ENCODE measurements around the gene KDM8.

- TF ChIP-seq CTCF (conservative IDR thresholded peaks at IDR 0.05) (no peak), EZH2 (IDR thresholded peaks at IDR 0.05; ENCODE audit: low read depth) (no peak)
Measured at GRCh38 chr16:27220527-27220926, 17.2 kb downstream of the KDM8 start.

All from PC-9 (cell line).